IgD-negative memory B cell (primary cell): Measurements from ENCODE around the gene VPS37D. TPM values are rescaled to one million over a fixed set of nuclear protein-coding genes. Genes with fewer than 3 reads are reported as not detected.
"Not testable (repeated sequence)": the region's sequence is repeated elsewhere in the genome, so short reads cannot be mapped to it uniquely, and the experiment has no call there.

Experiments
- H3K27ac Mint-ChIP-seq, 3 donors: one replicate each; pipeline ENCODE4 v1.8.0; 2020 to 2022; ENCODE audit warnings: mild to moderate bottlenecking in 3 of 3, mixed read lengths in 3 of 3, moderate library complexity in 1 of 3
- H3K27me3 Mint-ChIP-seq: one replicate; pipeline ENCODE4 v1.8.0; 2021; ENCODE audit warnings: mixed read lengths
- H3K36me3 Mint-ChIP-seq: one replicate; pipeline ENCODE4 v1.8.0; 2020; ENCODE audit warnings: mild to moderate bottlenecking, mixed read lengths
- H3K4me1 Mint-ChIP-seq, 3 donors: one replicate each; pipeline ENCODE4 v1.8.0; 2020 to 2022; ENCODE audit warnings: mixed read lengths in 3 of 3, mild to moderate bottlenecking in 1 of 3
- H3K4me3 Mint-ChIP-seq, 4 donors: one replicate each; pipeline ENCODE4 v1.8.0; 2020 to 2022; ENCODE audit warnings: mild to moderate bottlenecking in 4 of 4, mixed read lengths in 4 of 4, moderate library complexity in 3 of 4
- H3K9me3 Mint-ChIP-seq, 3 donors: one replicate each; pipeline ENCODE4 v1.8.0; 2020 to 2021; ENCODE audit warnings: mixed read lengths in 3 of 3, mild to moderate bottlenecking in 1 of 3
- polyA plus RNA-seq: library from polyadenylated mRNA; unstranded; fragments of 300-500 nt; fragmentation: Illumina TruSeq; gene quantifications from one replicate; pipeline ENCODE4 v1.2.3, GENCODE V29; 2021

The VPS37D gene
- 0.39 TPM for polyA plus RNA-seq

DNA sequence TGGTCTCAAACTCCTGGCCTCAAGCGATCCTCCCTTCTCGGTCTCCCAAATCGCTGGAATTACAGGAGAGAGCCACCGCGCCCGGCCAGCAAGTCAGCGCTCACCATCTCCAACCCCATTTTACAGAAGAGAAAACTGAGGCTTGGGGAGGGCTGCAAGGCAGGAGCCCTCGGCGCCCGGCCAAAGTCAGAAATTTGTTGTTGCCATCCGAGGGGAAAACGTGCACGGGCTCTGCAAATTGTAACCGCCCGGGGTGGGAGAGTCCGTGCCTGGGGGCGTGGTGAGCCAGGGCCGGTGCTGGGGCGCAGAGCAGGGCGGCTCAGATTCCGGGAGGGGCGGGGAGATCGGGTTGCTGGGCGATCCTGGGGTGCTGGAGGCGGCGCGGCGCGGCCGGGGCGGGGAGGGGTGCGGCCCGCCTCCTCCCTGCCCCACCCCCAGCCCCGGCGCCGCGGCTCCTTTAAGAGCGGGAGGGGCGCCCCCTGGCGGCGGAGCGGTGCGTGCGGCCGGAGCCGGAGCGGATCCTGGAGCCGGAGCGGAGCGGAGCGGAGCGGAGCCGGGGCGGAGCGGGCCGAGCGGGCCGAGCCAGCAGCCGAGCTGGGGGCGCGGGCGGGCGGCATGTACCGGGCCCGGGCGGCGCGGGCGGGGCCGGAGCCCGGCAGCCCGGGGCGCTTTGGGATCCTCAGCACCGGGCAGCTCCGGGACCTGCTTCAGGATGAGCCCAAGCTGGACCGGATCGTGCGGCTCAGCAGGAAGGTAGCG lies at the start of gene VPS37D:
Gene VPS37D, plus strand, starts transcription at position 488 of the 759 bp plus-strand sequence. Its CDS starts 128 bp downstream, at position 616.
- peaks cover 2% of the 10 kb centered on the region for H3K36me3 Mint-ChIP-seq
- peaks cover 30% of the 10 kb centered on the region for H3K27me3 Mint-ChIP-seq
- H3K4me3 Mint-ChIP-seq: peak within 1 kb of the TSS; percentile 66 to 93 (median 84)
- H3K4me1 Mint-ChIP-seq: peaks cover 0 to 6% (median 3%) of the 10 kb centered on the region in 3 donors
- peaks cover 4 to 5% (median 5%) of the 10 kb centered on the region in 3 donors for H3K9me3 Mint-ChIP-seq
- H3K27ac Mint-ChIP-seq: peak within 1 kb of the TSS; percentile 35 to 81 (median 58)

DNA sequence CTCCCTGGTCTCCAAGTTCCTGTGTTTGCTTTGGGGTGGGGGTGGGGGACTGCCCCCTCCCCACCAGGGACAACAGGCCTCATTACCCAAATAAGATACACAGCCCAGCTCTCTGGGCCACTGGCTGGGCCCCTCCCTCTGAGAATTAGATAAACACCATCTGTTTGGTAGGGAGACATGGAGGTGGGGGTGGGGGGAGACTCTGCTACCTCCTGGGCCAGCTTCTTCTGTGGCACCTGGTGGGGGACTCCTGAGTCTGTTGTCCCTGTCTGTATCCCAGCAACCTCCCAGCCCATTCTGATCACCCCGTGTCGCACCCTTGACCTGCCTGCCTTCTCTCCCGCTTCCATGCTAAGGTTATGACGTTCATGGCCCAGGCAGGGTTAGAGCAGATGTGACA lies 49.1 kb upstream of the VPS37D start:
- no peak overlapping the region for H3K27ac Mint-ChIP-seq
- no peak overlapping the region for H3K4me3 Mint-ChIP-seq
- peaks cover 0 to 4% (median 0%) of the 10 kb centered on the region in 3 donors for H3K4me1 Mint-ChIP-seq
- no peaks in the 10 kb centered on the region for H3K9me3 Mint-ChIP-seq
- no peaks in the 10 kb centered on the region for H3K36me3 Mint-ChIP-seq
- peaks cover 29% of the 10 kb centered on the region for H3K27me3 Mint-ChIP-seq

DNA sequence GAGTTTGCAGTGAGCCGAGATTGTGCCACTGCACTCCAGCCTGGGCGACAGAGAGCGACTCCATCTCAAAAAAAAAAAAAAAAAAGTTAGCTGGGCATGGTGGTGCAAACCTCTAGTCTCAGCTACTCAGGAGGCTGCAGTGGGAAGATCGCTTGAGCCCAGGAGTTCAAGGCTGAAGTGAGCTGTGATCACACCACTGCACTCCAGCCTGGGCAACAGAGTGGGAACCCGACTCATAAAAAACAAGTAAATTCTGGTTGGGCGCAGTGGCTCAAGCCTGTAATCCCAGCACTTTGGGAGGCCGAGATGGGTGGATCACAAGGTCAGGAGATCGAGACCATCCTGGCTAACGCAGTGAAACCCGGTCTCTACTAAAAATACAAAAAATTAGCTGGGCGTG lies 48.2 kb upstream of the VPS37D start:
- Mint-ChIP-seq H3K27ac (peak overlapping the region in 1 of 3 donors; percentile 39), H3K27me3 (peaks cover 26% of the 10 kb centered on the region)
- not testable (repeated sequence) for H3K9me3 Mint-ChIP-seq, H3K4me1 Mint-ChIP-seq, H3K36me3 Mint-ChIP-seq, H3K4me3 Mint-ChIP-seq

- H3K27me3 Mint-ChIP-seq: peaks cover 29% of the 10 kb centered on the region
- H3K27ac Mint-ChIP-seq: no peak overlapping the region
- H3K36me3 Mint-ChIP-seq: peaks cover 2% of the 10 kb centered on the region
- H3K9me3 Mint-ChIP-seq: peaks cover 0 to 2% (median 0%) of the 10 kb centered on the region in 3 donors
- no peak overlapping the region for H3K4me3 Mint-ChIP-seq
- peaks cover 0 to 7% (median 0%) of the 10 kb centered on the region in 3 donors for H3K4me1 Mint-ChIP-seq
Measured at GRCh38 chr7:73621168-73622063, 46.2 kb upstream of the VPS37D start.

DNA sequence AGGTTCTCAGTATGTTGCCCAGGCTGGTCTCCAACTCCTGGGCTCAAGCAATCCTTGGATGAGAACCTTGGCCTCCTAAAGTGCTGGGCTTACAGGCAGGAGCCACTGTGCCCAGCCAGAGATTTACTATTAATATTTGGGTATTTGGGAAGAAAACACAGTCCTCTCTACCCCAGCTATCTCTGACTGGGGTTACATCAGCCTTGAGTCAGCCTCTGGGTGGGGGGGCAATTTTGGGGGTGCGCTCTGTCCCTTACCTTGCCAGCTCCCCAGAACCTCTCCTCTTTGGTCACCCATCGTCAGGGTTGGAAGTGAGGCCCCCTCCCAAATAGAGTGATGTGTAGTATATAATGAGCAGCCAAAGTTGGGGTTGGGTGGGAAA lies 45.1 kb upstream of the VPS37D start:
- Mint-ChIP-seq H3K27ac (no peak overlapping the region), H3K4me1 (peaks cover 0 to 7% (median 0%) of the 10 kb centered on the region in 3 donors), H3K9me3 (peaks cover 0 to 2% (median 0%) of the 10 kb centered on the region in 3 donors), H3K36me3 (peaks cover 2% of the 10 kb centered on the region), H3K4me3 (no peak overlapping the region), H3K27me3 (peaks cover 29% of the 10 kb centered on the region)

GRCh38 chr7:73622909-73623797 lies 44.5 kb upstream of the VPS37D start:
- Mint-ChIP-seq H3K9me3 (peaks cover 0 to 2% (median 0%) of the 10 kb centered on the region in 3 donors), H3K27me3 (peaks cover 32% of the 10 kb centered on the region), H3K36me3 (peaks cover 2% of the 10 kb centered on the region), H3K4me3 (peak overlapping the region in 2 of 4 donors; percentile 73 to 75), H3K4me1 (peaks cover 0 to 7% (median 0%) of the 10 kb centered on the region in 3 donors), H3K27ac (peak overlapping the region in 1 of 3 donors; percentile 23)

GRCh38 chr7:73623798-73624668 lies 43.6 kb upstream of the VPS37D start, which contains the start of gene MLXIPL:
MLXIPL (minus strand) TSS chr7:73624522; CDS start chr7:73624492, 30 bp downstream.
- Mint-ChIP-seq H3K4me1 (peaks cover 0 to 7% (median 0%) of the 10 kb centered on the region in 3 donors), H3K27ac (peak within 1 kb of the TSS in 2 of 3 donors; percentile 23 to 35), H3K4me3 (peak within 1 kb of the TSS in 2 of 4 donors; percentile 73 to 75), H3K36me3 (peaks cover 2% of the 10 kb centered on the region), H3K9me3 (peaks cover 0 to 2% (median 0%) of the 10 kb centered on the region in 3 donors), H3K27me3 (peaks cover 33% of the 10 kb centered on the region)

- Mint-ChIP-seq H3K36me3 (peaks cover 2% of the 10 kb centered on the region), H3K27me3 (peaks cover 32% of the 10 kb centered on the region), H3K4me3 (peak overlapping the region in 2 of 4 donors; percentile 17 to 37), H3K4me1 (peaks cover 0 to 7% (median 0%) of the 10 kb centered on the region in 3 donors), H3K27ac (no peak overlapping the region), H3K9me3 (peaks cover 0 to 2% (median 0%) of the 10 kb centered on the region in 3 donors)
Measured at GRCh38 chr7:73624669-73625001, 43.0 kb upstream of the VPS37D start.

DNA sequence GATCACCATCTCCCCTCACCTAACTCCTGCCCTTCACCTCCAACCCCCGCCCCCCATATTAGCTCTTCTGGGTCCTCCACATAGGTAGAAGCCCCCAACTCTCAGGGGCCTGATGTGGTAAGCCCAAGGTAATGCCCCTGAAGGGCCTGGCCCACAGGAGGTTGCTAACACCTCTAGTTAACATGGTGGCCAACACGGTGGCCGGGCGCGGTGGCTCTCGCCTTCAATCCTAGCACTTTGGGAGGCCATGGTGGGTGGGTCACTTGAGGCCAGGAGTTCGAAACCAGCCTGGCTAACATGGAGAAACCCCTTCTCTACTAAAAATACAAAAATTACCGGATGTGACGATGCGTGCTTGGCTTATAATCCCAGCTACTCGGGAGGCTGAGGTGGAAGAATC lies 42.4 kb upstream of the VPS37D start:
- Mint-ChIP-seq H3K4me3 (peak overlapping the region in 1 of 4 donors; percentile 37), H3K27ac (peak overlapping the region in 1 of 3 donors; percentile 35), H3K36me3 (peaks cover 2% of the 10 kb centered on the region), H3K9me3 (peaks cover 0 to 2% (median 0%) of the 10 kb centered on the region in 3 donors), H3K4me1 (peaks cover 0 to 7% (median 0%) of the 10 kb centered on the region in 3 donors), H3K27me3 (peaks cover 28% of the 10 kb centered on the region)

GRCh38 chr7:73626814-73627213 lies 40.8 kb upstream of the VPS37D start:
- Mint-ChIP-seq H3K4me3 (peak overlapping the region in 1 of 4 donors; percentile 49), H3K9me3 (peaks cover 0 to 2% (median 0%) of the 10 kb centered on the region in 3 donors), H3K4me1 (peaks cover 0 to 7% (median 0%) of the 10 kb centered on the region in 3 donors), H3K27me3 (peaks cover 28% of the 10 kb centered on the region), H3K27ac (no peak overlapping the region), H3K36me3 (peaks cover 2% of the 10 kb centered on the region)

DNA sequence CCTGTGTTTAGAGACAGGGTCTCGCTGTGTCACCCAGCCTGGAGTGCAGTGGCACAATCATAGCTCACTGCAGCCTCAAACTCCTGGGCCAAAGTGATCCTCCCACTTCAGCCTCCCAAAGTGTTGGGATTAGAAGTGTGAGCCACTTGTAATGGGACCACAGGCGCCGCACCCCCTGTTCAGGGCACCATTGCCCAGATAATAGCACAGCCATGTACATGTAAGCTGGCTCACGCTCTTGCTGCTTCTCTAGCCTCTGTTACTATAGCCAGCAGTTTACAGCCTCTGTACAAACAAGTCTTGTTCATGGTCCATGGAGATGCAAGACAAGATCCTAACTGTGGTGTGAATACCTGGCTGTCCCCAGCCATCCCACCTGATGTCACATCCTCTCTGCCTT lies 39.1 kb upstream of the VPS37D start:
- peaks cover 2% of the 10 kb centered on the region for H3K36me3 Mint-ChIP-seq
- H3K27me3 Mint-ChIP-seq: peaks cover 25% of the 10 kb centered on the region
- H3K9me3 Mint-ChIP-seq: peaks cover 0 to 2% (median 0%) of the 10 kb centered on the region in 3 donors
- peaks cover 0 to 3% (median 0%) of the 10 kb centered on the region in 3 donors for H3K4me1 Mint-ChIP-seq
- no peak overlapping the region for H3K27ac Mint-ChIP-seq
- H3K4me3 Mint-ChIP-seq: no peak overlapping the region

GRCh38 chr7:73631558-73631957 lies 36.1 kb upstream of the VPS37D start:
- Mint-ChIP-seq H3K36me3 (no peaks in the 10 kb centered on the region), H3K4me3 (no peak overlapping the region), H3K27ac (no peak overlapping the region), H3K27me3 (peaks cover 30% of the 10 kb centered on the region), H3K9me3 (no peaks in the 10 kb centered on the region), H3K4me1 (no peaks in the 10 kb centered on the region)

GRCh38 chr7:73633323-73633722 lies 34.3 kb upstream of the VPS37D start:
- H3K27me3 Mint-ChIP-seq: peaks cover 23% of the 10 kb centered on the region
- no peaks in the 10 kb centered on the region for H3K4me1 Mint-ChIP-seq
- H3K9me3 Mint-ChIP-seq: no peaks in the 10 kb centered on the region
- H3K36me3 Mint-ChIP-seq: no peaks in the 10 kb centered on the region
- H3K4me3 Mint-ChIP-seq: no peak overlapping the region
- H3K27ac Mint-ChIP-seq: no peak overlapping the region
